ENCODE measurements around the gene LRP2BP.
"Not testable (repeated sequence)": the region's sequence is repeated elsewhere in the genome, so short reads cannot be mapped to it uniquely, and the experiment has no call there.

The LRP2BP gene

GRCh38 chr4:185361872-185362271, 33.9 kb downstream of the LRP2BP start:
- no peak for DNase-seq (ENCODE audit: low spot score)

GRCh38 chr4:185359767-185360446, 35.8 kb downstream of the LRP2BP start:
- DNase-seq (ENCODE audit: low spot score), result no peak

GRCh38 chr4:185358959-185359358, 36.8 kb downstream of the LRP2BP start:
- DNase-seq (ENCODE audit: low spot score), result no peak

- no peak for DNase-seq (ENCODE audit: low spot score)
Observed at GRCh38 chr4:185358514-185358913, 37.2 kb downstream of the LRP2BP start.

GRCh38 chr4:185357733-185358440, 37.8 kb downstream of the LRP2BP start:
- DNase-seq (ENCODE audit: low spot score), result no peak

- DNase-seq (ENCODE audit: low spot score), result no peak
Observed at GRCh38 chr4:185357211-185357610, 38.5 kb downstream of the LRP2BP start.

- DNase-seq (ENCODE audit: low spot score), result no peak
Observed at GRCh38 chr4:185352741-185353140, 43.0 kb downstream of the LRP2BP start.

GRCh38 chr4:185352202-185352601, 43.5 kb downstream of the LRP2BP start:
- DNase-seq (ENCODE audit: low spot score), result no peak

- DNase-seq (ENCODE audit: low spot score), result no peak
Observed at GRCh38 chr4:185351691-185352090, 44.0 kb downstream of the LRP2BP start.

- peak; percentile 26 for DNase-seq (ENCODE audit: low spot score)
Observed at GRCh38 chr4:185346975-185347601, 48.6 kb downstream of the LRP2BP start.

GRCh38 chr4:185344743-185345538, 50.8 kb downstream of the LRP2BP start:
- DNase-seq (ENCODE audit: low spot score), result peak; percentile 39

GRCh38 chr4:185343726-185344581, 51.8 kb downstream of the LRP2BP start:
- no peak for DNase-seq (ENCODE audit: low spot score)

- no peak for DNase-seq (ENCODE audit: low spot score)
Observed at GRCh38 chr4:185341841-185342240, 53.9 kb downstream of the LRP2BP start.

GRCh38 chr4:185341377-185341776, 54.3 kb downstream of the LRP2BP start:
- no peak for DNase-seq (ENCODE audit: low spot score)

- DNase-seq (ENCODE audit: low spot score), result no peak
Observed at GRCh38 chr4:185339941-185340340, 55.8 kb downstream of the LRP2BP start.

GRCh38 chr4:185335579-185335978, 60.1 kb downstream of the LRP2BP start:
- DNase-seq (ENCODE audit: low spot score), result peak; percentile 35

GRCh38 chr4:185334326-185334725, 61.4 kb downstream of the LRP2BP start:
- DNase-seq (ENCODE audit: low spot score), result no peak

GRCh38 chr4:185332575-185333464, 62.9 kb downstream of the LRP2BP start:
- no peak for DNase-seq (ENCODE audit: low spot score)

GRCh38 chr4:185329879-185330510, 65.7 kb downstream of the LRP2BP start:
- not testable (repeated sequence) for DNase-seq (ENCODE audit: low spot score)

- DNase-seq (ENCODE audit: low spot score), result no peak
Observed at GRCh38 chr4:185328586-185328985, 67.1 kb downstream of the LRP2BP start.
